Stimulated activated CD4-positive, alpha-beta T cell treated with anti-CD3 and anti-CD28 coated beads, Interleukin-1b, Interleukin-23, amount 100 ng/mL, for 4 hours (primary cell): ENCODE measurements around the gene CDK11B.
"Not testable (repeated sequence)": the region's sequence is repeated elsewhere in the genome, so short reads cannot be mapped to it uniquely, and the experiment has no call there.

ENCODE experiments used
- DNase-seq, 2 donors: peaks; one replicate each; pipeline ENCODE4 v3.0.0-alpha.2; 2020; ENCODE audit warnings: low read depth in 2 of 2

The CDK11B gene

DNA sequence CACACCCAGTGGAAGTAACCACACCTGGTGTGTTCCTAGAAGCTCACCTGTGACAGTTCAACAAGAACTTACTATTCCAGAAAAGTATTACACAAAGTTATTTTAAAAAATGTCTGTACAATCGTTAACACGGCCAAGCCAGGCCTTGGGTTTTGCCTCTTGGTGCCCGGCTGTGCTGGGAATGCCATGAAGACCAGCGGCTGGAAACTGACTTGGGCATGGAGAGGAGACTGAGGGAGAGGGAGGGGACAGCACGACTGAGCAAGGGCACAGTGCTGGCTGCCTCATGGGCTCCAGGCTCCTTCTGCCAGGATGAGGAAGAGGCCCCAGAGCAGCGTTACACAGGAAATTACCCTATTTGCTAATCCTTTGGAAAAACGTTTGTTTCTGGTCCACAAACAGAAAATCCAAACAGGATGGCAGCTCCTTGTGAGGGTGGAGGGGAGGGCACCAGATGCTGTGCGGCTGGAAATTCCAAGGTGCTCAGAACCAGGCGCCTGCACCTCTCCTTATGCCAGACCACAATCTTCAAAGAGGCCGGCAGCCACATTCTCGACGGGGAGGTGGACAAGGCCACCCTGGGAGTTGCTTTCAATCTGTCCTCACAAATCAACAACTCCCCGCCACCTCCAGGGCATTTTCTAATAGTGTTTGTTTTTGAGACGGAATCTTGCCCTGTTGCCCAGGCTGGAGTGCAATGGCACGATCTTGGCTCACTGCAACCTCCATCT is 4.2 kb upstream of the CDK11B start:
- not testable (repeated sequence) for DNase-seq

DNA sequence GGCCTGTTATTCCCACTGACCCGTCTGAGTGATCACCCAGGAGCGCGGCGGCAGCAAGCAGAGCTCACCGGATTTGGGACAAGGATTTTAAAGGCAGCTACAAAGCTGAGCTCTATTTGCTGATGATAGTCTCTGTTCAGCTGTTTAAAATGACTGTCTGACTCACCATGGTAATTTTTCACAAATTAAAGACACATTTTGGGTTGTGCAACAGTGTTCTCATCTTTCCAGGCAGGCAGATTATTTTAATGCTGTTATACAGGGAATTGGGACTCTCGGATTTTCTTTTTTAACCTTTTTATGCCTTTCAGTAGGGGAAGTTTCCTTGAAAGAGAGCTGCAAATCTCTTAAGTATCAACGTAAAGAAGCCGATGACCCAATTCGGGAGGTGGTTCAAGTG is 3.6 kb upstream of the CDK11B start:
- DNase-seq = not testable (repeated sequence)

DNA sequence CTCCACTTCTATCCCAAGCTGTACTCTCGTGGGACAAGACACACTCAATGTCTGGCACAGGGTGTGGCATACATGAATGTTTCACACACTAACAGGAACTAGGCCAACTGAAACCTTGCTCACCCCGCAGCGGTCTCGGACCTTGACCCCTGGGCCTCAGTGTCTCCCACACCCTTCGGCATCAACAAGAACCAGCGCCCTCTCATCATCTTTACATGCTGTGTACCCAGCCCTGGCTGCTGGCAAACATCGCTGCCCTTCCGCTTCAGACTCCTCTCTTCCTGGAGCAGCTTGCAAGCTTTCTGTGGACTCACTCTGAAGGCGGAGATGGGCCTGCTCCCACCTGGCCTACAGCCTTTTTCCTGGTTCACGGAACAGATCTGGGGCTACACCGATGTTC is 10.5 kb downstream of the CDK11B start:
- DNase-seq = not testable (repeated sequence)

DNA sequence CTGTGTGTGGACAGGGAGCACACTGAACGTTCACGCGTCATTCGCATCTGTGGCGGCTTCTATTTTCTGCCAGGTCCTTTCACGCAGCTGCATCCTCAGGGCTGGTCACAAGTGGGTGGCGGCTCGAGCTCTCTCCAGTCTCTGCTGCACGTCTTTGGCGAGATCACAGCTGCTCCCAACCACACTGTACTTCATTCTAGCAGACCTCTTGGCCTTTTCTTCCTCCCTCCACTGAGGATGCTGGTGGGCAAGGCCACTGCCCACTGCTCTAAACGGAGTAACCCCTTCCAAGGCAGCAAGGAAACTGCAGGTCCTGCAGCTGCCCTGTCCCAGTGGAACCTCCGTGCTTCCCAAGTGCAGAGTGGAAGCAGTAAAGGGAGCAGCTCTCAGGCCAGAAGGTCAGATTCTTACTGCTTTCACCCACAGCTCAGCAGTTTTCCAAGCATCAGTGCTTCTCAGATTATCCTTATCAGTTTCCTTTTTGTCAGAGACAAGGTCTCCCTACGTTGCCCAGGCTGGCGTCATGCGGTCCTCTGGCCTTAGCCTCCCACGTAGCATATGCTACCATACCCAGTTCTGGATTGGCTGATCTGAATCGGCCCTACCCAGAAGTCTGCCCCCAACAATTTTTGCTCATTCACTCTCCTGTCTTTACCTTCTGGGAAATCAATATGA is 11.1 kb downstream of the CDK11B start:
- not testable (repeated sequence) for DNase-seq

DNA sequence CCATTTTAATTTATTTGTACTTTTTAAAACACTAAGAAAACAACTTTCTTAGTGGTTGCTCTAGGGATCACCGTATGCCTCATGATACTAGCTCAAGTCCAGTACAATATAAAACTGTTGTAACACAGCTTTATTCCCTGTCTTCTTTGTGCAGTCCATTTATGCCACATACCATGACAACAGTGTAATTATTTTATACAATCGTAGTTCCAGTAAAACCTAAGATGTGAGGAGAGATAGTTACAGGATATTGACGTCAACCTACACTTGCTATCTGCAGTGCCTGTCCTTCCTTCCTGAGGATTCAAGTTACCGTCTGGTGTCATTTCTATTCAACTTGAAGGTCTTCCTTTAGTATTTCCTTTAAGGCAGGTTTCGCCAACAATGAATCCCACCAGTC is 12.5 kb downstream of the CDK11B start:
- not testable (repeated sequence) for DNase-seq

DNA sequence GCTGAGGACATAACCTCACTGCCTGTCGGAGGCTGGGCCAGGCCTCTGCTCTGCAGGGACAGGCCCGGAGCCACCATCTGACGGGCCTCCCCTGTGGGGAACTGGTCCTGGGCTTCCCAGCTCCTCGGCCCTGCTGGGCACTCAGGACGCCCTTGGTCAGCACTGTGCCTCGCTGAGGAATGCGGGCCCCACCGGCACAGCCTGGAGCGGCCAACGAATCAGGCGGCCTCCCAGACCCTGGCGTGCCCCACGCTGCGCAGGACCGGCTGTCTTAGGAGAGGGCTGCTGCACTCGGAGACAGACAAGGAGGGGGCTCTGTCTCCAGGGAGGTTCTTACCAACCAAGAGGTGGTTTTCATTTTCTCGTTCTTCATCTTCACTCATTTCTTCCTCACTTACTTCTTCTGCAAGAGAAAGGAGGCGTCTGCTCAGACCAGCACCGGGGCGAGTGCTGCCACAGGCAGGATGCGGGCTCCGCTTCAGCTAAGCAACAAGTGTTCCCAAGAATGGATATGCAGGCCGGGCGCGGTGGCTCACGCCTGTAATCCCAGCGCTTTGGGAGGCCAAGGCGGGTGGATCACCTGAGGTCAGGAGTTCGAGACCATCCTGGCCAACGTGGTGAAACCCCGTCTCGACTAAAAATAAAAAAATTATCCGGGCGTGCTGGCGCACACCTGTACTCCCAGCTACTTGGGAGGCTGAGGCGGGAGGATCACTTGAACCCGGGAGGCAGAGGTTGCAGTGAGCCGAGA is 17.9 kb downstream of the CDK11B start:
- not testable (repeated sequence) for DNase-seq

DNA sequence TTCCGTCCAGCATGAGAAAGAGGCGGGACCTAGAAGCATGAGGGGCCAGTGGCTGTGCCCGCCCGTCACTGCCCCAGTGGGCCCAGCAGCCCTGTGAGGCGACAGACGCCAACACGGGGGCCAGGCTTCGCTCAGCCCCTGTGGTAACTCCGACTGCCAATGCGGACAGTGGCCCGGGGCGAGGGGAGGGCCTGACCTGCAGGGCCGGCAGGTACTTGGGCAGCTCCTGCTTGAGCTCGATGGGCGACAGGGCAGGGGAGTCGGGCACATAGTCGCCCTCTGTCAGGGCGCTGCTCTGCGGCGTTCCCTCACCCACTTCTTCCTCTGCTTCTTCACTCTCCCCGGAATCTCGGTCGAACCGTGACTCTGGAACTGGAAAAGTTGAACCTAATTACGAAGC is 18.7 kb downstream of the CDK11B start:
- not testable (repeated sequence) for DNase-seq

DNA sequence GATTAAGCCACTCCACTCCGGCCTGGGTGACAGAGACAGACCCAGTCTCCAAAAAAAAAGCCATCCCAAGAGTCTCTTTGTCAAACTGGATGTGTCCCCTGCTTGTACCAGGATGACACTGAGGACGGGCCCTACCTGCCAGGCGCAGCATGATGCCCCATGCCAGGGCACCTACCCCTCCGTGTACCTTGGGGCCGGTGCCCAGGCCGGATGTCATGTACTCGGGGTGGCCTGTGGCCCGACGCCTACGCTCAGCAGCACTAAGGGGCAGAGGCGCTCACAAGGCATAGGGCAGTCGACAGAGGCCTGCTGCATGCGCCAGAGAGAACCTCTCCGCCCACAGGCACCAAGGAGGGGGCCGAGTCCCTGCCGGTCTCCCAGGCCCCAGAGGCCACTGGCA is 19.4 kb downstream of the CDK11B start:
- not testable (repeated sequence) for DNase-seq

DNA sequence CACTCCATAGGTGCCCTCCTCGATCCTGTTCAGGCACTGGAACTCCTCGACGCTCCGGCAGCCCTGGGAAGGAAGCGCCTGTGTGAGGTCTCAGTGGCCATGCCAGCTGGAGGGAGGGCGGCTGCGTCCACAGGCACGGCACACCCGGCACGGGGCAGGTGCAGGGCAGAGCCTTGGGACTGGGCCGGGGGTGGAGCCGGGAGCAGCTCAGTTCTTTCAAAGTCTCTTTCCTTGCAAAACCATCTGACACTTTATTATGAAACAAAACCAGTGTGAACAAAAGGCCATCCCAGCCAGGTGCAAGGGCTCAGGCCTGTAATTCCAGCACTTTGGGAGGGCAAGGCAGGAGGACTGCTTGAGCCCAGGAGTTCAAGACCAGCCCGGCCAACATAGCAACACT is 20.3 kb downstream of the CDK11B start:
- DNase-seq = not testable (repeated sequence)

DNA sequence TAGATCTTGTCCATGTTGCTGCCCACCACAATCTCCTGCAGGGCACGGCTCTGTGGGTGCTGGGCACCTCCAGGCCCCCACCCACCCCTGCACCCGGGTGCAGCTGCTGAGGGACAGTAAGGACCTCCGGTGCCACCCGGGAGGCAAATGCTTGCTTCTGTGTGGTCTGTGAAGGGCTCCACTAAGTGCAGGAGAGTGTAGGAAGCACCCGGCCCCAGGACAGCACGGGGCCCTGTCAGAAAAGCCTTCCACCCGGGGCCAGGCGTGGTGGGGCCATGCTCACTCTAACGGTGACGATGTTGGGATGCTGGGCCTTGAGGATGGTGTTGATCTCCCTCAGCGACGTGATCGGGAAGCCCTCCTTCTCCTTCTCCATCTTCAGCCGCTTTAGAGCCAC is 21.3 kb downstream of the CDK11B start:
- DNase-seq = not testable (repeated sequence)

DNA sequence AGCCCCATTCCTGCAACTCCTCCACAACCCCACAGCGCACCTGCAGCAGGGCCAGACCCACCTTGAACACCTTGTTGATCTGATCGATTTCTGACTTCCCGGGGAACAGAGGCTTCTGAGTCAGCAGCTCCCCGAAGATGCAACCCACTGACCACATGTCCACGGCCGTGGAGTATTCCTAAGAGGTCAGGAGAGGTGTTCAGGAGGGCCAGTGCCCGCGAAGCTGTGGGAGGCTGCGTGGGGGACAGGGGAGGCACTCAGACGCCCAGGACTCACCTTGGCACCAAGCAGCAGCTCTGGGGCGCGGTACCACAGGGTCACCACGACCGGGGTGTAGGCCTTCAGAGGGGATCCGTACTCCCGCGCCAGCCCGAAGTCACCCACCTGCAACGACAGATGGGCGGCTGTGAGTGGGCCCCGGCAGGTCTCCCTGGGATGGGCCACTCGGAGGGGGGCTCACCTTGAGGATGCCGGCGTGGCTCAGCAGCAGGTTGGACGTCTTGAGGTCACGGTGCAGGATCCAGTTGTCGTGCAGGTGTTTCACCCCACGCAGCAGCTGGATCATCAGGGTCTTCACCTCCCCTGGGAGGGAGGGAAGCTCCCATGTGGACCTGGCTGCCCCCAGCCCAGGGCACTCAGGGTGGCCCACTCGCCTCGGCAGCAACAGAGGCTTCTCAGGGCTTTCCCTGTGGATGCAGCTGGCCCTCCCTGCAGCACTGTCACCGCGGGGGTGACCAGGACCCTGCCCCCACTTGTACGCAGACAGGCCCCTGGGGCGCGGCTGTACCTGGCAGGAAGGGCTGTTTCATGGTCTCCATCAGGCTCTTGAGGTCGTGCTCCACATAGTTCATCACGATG is 22.0 kb downstream of the CDK11B start:
- not testable (repeated sequence) for DNase-seq

DNA sequence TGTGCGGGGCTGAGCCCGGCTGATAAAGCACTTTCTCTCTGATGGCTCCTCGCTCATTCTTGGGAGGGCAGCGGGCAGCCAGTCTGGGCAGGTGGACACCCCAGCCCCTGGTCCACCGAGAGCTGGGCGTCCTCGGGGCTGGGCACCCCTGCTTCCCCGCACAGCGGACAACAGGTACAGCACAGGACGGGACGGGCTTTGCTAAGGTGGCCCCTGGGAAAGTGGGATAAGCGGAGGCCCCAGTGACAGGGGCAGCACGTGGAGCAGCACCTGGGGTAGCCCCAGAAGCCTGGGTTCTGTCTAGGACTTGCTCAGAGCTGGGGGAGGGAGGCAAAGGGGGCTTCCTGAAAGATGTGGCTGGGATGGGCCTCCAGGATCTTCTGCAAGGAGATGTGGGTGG is 24.2 kb downstream of the CDK11B start:
- DNase-seq = not testable (repeated sequence)

DNA sequence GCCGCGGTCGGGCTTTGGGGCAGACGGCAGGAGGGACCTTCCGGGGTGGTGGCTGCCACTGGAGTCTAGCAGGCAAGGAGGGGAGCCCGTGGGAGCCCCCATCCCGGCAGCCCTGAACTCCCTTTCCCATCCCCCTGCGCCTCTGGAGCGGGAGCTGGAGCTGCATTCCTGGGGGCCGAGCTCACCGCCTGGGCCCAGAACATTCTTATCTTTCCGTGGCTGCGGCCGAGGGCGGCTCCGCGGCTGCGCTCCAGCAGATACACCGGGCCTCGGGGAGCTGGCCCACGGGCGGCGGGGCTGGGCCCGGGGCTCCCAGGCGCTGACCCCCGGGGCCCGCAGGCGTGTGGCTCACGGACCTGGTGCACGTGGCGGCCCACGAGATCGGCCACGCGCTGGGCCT is 25.4 kb downstream of the CDK11B start:
- not testable (repeated sequence) for DNase-seq

DNA sequence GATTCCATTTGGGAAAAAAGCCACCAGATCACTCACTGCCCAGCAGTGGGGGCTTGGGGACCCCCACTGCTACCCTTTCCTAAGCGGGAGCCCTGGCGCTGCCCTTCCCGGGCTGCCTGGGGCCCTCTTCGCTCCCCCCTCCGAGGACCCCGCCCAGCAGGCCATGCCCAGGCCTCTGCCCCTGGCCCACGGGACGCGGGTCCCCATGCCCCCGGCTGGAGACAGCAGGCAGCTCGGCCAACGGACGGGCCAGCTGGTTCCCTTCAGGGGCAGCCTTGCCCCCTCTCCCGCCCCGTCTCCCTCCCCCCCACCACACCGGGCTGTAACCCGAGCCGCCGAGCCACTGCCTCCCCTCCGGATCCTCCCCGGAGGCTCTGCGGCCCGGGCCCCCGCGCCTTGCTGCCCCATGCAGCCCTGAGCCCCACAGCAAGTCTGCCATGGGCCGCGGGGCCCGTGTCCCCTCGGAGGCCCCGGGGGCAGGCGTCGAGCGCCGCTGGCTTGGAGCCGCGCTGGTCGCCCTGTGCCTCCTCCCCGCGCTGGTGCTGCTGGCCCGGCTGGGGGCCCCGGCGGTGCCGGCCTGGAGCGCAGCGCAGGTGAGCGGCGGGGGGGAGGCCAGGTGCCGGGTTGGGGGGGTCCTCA is 26.9 kb downstream of the CDK11B start, which contains the start of gene MMP23B:
MMP23B (plus strand) TSS at position 392 of the 639 bp plus-strand sequence; CDS start at position 438, 46 bp downstream.
- no peak for DNase-seq

DNA sequence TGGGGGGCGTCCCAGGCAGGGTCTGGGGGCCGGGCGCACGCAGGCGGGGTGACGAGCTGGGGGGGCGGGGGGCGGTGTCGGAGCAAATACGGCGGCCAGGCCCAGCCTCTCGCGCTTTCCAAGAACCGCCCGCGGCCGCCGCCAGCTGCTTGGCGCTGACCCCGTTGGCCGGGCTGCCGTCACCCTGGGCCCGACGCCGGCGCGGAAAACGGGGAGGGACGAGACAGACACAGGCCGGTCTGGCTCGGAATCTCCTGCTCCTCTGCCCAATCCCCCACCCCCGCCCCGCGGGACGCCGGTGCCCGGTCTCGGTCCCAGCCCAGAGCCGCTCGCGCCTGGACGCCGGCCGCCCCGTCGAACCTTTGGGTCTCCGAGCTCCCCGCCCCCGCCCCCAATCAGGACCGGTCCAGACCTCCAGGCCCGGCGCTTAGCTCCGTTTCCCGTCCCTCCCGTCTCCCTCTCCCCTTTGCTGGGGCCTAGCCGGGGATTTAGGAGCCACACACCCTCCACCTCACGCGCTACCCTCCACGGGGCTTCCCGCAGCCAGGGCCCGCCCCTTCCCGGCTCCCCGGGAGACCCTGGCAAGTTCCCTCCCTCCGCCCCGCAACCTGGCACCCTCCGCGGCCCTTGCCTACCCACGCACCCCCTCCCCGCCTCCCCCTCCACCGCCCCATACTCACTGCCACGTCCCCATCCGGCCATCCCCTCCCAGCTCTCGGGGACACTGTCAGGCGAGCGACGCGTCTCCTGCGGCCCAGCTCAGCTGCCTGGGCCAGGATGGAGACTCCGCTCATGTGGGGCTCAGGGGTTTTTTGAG is 27.6 kb downstream of the CDK11B start:
- DNase-seq = no peak

DNA sequence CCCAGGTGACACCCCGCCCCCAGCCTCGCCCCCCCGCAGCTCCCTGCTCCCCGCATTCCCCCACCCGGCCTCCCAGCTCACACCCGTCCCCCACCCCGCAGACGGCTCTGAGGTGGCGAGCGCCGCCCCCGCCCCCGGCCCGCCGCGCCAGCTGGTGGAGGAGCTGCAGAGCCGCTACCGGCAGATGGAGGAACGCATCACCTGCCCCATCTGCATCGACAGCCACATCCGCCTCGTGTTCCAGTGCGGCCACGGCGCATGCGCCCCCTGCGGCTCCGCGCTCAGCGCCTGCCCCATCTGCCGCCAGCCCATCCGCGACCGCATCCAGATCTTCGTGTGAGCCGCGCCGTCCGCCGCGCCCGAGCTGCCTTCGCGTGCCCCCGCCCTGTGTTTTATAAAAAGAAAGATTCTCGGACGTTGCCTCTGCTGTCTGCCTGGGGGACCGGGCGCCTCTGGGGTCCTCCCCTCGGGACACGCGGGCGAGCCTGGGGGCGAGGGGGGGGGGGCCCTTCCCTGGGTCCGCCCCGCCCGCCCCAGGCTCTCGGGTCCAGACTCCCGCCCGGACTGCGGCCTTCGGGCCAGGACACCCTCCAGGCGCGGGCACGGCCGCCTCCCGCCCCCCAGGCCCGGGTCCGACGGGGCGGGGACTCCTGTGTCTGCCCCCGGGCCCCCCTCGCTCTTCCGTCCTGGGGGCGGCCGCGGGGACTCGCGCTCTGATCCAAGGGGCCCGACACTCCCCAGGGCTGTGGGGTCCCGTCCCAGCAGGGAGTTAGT is 28.4 kb downstream of the CDK11B start:
- peak; percentile 83 to 90 for DNase-seq

DNA sequence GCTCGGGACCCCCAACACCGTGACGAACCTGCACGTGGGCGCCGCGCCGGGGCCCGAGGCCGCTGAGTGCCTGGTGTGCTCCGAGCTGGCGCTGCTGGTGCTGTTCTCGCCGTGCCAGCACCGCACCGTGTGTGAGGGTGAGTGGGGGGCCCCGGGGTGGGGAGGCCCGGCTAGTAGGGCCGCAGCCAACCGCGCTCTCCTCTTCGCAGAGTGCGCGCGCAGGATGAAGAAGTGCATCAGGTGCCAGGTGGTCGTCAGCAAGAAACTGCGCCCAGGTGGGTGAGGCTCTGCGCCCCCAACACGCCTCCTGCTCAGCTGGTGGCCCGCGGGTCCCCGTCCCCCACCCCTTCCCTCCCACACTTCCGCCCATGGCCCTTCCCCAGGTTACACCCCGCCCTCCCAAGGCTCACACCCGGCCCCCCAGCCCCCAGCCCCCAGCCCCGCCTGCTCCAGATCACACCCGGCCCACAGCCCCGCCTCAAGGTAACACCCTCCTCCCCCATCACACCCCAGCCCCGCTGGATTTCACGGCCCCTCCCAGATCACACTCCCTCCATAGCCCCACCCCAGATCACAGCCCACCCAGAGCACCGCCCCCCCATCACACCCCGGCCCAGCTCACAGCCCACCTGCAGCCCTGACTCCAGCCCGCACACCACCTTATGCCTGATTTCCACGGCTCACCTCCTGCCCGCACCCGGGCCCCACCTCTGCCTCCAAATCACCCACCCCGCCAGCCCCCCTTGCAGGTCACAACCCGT is 29.2 kb downstream of the CDK11B start:
- DNase-seq = peak; percentile 54 to 69

DNA sequence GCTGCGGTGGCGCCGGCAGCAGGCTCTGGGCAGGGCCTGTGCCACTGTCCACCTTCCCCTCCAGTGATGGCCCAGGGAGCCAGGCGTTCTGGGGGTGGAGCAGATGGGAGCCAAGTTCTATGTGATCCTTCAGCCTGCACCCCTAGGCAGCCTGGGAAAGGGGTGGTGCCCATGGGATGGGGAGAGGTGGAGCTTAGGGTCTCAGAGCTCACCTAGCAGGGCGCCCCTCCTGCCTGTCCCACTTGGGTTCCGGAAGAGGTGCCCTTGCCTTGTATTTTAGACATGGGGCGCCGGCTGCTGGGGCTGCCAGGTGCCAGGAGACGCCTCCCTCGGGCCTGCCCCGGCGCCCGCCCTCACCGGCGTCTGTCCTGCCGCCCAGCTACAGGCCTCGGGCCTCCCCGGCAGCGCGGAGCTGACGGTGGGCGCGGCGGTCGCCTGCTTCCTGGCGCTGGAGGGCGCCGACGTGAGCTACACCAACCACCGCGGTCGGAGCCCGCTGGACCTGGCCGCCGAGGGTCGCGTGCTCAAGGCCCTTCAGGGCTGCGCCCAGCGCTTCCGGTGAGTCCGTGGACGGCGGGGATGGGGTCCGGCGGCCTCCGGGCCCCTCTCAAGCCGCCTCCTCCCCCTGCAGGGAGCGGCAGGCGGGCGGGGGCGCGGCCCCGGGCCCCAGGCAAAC is 29.9 kb downstream of the CDK11B start:
- DNase-seq = peak in 1 of 2 donors; percentile 36
